SK-N-SH treated with all-trans-retinoic acid at 6 μM for 48 hours (cell line): ENCODE results near the gene SPTBN4.

Experiments
- ATAC-seq: fragments of 200-7000 bp; cut with Tn5 transposase; 3 replicates; pipeline ENCODE4 v1.9.1; 2020; ENCODE audit warnings: mild to moderate bottlenecking, moderate library complexity
- ARNTL ChIP-seq: fragments of 450-650 bp; formaldehyde crosslinking; IDR thresholded peaks from 2 replicates; pipeline ENCODE4 v1.5.0; 2020; ENCODE audit warnings: low read depth, mild to moderate bottlenecking, moderate library complexity, borderline replicate concordance
- BACH2 ChIP-seq: fragments of 250-450 bp; sonication (Bioruptor Pico); IDR thresholded peaks from 2 replicates; pipeline ENCODE4 v1.9.0; 2021; ENCODE audit warnings: mild to moderate bottlenecking, borderline replicate concordance
- CREB5 ChIP-seq: fragments of 250-450 bp; sonication (Bioruptor Pico); IDR thresholded peaks from 2 replicates; pipeline ENCODE4 v1.5.1; 2020; ENCODE audit warnings: low read depth, mild to moderate bottlenecking, moderate library complexity
- CSDC2 ChIP-seq: fragments of 250-450 bp; sonication (Bioruptor Pico); IDR thresholded peaks from 2 replicates; pipeline ENCODE4 v1.5.0; 2020; ENCODE audit warnings: mild to moderate bottlenecking, moderate library complexity
- CSRNP3 ChIP-seq: fragments of 250-450 bp; sonication (Bioruptor Pico); IDR thresholded peaks from 2 replicates; pipeline ENCODE4 v1.5.1; 2021; ENCODE audit warnings: mild to moderate bottlenecking, moderate library complexity
- ESRRG ChIP-seq: fragments of 250-450 bp; sonication (Bioruptor Pico); IDR thresholded peaks from 2 replicates; pipeline ENCODE4 v1.6.1; 2021; ENCODE audit warnings: mild to moderate bottlenecking
- OSR1 ChIP-seq: fragments of 250-450 bp; sonication (Bioruptor Pico); IDR thresholded peaks from 2 replicates; pipeline ENCODE4 v1.8.0; 2022; ENCODE audit warnings: moderate library complexity, mild to moderate bottlenecking, inconsistent platforms
- PATZ1 ChIP-seq: fragments of 250-450 bp; sonication (Bioruptor Pico); IDR thresholded peaks from 2 replicates; pipeline ENCODE4 v1.8.0; 2020; ENCODE audit warnings: mild to moderate bottlenecking, moderate library complexity, borderline replicate concordance
- POU6F1 ChIP-seq: fragments of 250-450 bp; sonication (Bioruptor Pico); IDR thresholded peaks from 2 replicates; pipeline ENCODE4 v1.8.0; 2021; ENCODE audit warnings: low read depth, mild to moderate bottlenecking, moderate library complexity, borderline replicate concordance
- PPARA ChIP-seq: fragments of 250-450 bp; sonication (Bioruptor Pico); IDR thresholded peaks from 2 replicates; pipeline ENCODE4 v1.5.0; 2020; ENCODE audit warnings: mild to moderate bottlenecking, borderline replicate concordance
- RARB ChIP-seq: fragments of 250-450 bp; sonication (Bioruptor Pico); IDR thresholded peaks from 2 replicates; pipeline ENCODE4 v1.8.0; 2021; ENCODE audit warnings: mild to moderate bottlenecking, moderate library complexity
- SNAI2 ChIP-seq: fragments of 250-450 bp; sonication (Bioruptor Pico); IDR thresholded peaks from 2 replicates; pipeline ENCODE4 v1.5.0; 2020; ENCODE audit warnings: mild to moderate bottlenecking, moderate library complexity
- TCF4 ChIP-seq: fragments of 250-450 bp; sonication (Bioruptor Pico); IDR thresholded peaks from 2 replicates; pipeline ENCODE4 v1.8.0; 2021; ENCODE audit warnings: mild to moderate bottlenecking, moderate library complexity, borderline replicate concordance
- TOX ChIP-seq: fragments of 250-450 bp; sonication (Bioruptor Pico); IDR thresholded peaks from 2 replicates; pipeline ENCODE4 v1.8.0; 2021; ENCODE audit warnings: mild to moderate bottlenecking, moderate library complexity, borderline replicate concordance
- TSHZ2 ChIP-seq: fragments of 250-450 bp; sonication (Bioruptor Pico); IDR thresholded peaks from 2 replicates; pipeline ENCODE4 v1.5.0; 2020; ENCODE audit warnings: mild to moderate bottlenecking, moderate library complexity
- ZC3H10 ChIP-seq: fragments of 250-450 bp; sonication (Bioruptor Pico); IDR thresholded peaks from 2 replicates; pipeline ENCODE4 v1.5.1; 2021; ENCODE audit warnings: mild to moderate bottlenecking, moderate library complexity
- ZFP3 ChIP-seq: fragments of 250-450 bp; sonication (Bioruptor Pico); IDR thresholded peaks from 2 replicates; pipeline ENCODE4 v1.5.0; 2020; ENCODE audit warnings: mild to moderate bottlenecking, moderate library complexity
- ZFP30 ChIP-seq: fragments of 450-650 bp; formaldehyde crosslinking; IDR thresholded peaks from 2 replicates; pipeline ENCODE4 v1.5.0; 2022; ENCODE audit warnings: mild to moderate bottlenecking, moderate library complexity
- ZNF565 ChIP-seq: fragments of 450-650 bp; formaldehyde crosslinking; conservative IDR thresholded peaks from 2 replicates; pipeline ENCODE4 v1.5.0; 2020; ENCODE audit warnings: low read depth, mild to moderate bottlenecking, moderate library complexity
- ZNF70 ChIP-seq: fragments of 450-650 bp; formaldehyde crosslinking; IDR thresholded peaks from 2 replicates; pipeline ENCODE4 v1.5.0; 2020; ENCODE audit warnings: mild to moderate bottlenecking, moderate library complexity
- ZNF8 ChIP-seq: fragments of 450-650 bp; formaldehyde crosslinking; IDR thresholded peaks from 2 replicates; pipeline ENCODE4 v1.5.0; 2020; ENCODE audit warnings: mild to moderate bottlenecking, moderate library complexity

SPTBN4 gene

GRCh38 chr19:40594255-40594654 lies 127.5 kb downstream of the SPTBN4 start:
- TF ChIP-seq OSR1 (CRISPR knock-in tag) (no peak), ZNF8 (CRISPR knock-in tag) (no peak), ZNF70 (CRISPR knock-in tag) (no peak), CREB5 (CRISPR knock-in tag) (no peak), CSDC2 (no peak), PATZ1 (CRISPR knock-in tag) (no peak), TCF4 (no peak), ZFP30 (CRISPR knock-in tag) (no peak), ESRRG (no peak), SNAI2 (CRISPR knock-in tag) (no peak), CSRNP3 (CRISPR knock-in tag) (no peak), ARNTL (no peak), ZNF565 (CRISPR knock-in tag) (no peak), RARB (CRISPR knock-in tag) (no peak), POU6F1 (CRISPR knock-in tag) (no peak), TSHZ2 (no peak), BACH2 (CRISPR knock-in tag) (no peak)
- TF ChIP-seq, all 23 proteins: peak for 0
- ATAC-seq = no peak

GRCh38 chr19:40594657-40595091 lies 127.9 kb downstream of the SPTBN4 start:
- no peak for TF ChIP-seq ESRRG
- ATAC-seq = no peak

GRCh38 chr19:40596608-40597328 lies 130.0 kb downstream of the SPTBN4 start:
- no peak for TF ChIP-seq ARNTL
- TF ChIP-seq ESRRG = no peak
- TF ChIP-seq BACH2 (CRISPR knock-in tag) = no peak
- no peak for TF ChIP-seq ZC3H10 (CRISPR knock-in tag)
- no peak for TF ChIP-seq PPARA
- no peak for TF ChIP-seq CSDC2
- peak; percentile 60 for ATAC-seq

- no peak for ATAC-seq
- no peak for TF ChIP-seq CSRNP3 (CRISPR knock-in tag)
- TF ChIP-seq ZNF8 (CRISPR knock-in tag) = no peak
- no peak for TF ChIP-seq OSR1 (CRISPR knock-in tag)
- TF ChIP-seq ZC3H10 (CRISPR knock-in tag) = no peak
- TF ChIP-seq TCF4 = no peak
- TF ChIP-seq ESRRG = no peak
- TF ChIP-seq ZNF565 (CRISPR knock-in tag) = no peak
- TF ChIP-seq ZFP3 (CRISPR knock-in tag) = no peak
- no peak for TF ChIP-seq TOX (CRISPR knock-in tag)
- TF ChIP-seq ZNF70 (CRISPR knock-in tag) = no peak
Measured at GRCh38 chr19:40597329-40597838, 130.6 kb downstream of the SPTBN4 start.
